Fibroblast of lung (primary cell): Measurements from ENCODE around the gene IGHMBP2. TPM values are rescaled to one million over a fixed set of nuclear protein-coding genes. Genes with fewer than 3 reads are reported as not detected.

Experiments used
- DNase-seq, 2 donors: peaks; one replicate each; pipeline versions ENCODE4 v3.0.0 to v3.0.0-alpha.2; 2010; ENCODE audit warnings: low read depth in 2 of 2
- H2AFZ ChIP-seq: 2 replicates; pipeline ENCODE4 v1.5.1; 2012; ENCODE audit warnings: low read length, control low read depth, inconsistent platforms
- H3K27ac ChIP-seq: 2 replicates; pipeline ENCODE4 v1.5.1; 2011; ENCODE audit warnings: low read length, control low read depth; ENCODE audit not compliant: insufficient read depth
- H3K27me3 ChIP-seq: 2 replicates; pipeline ENCODE4 v1.5.1; 2011; ENCODE audit warnings: mild to moderate bottlenecking, low read length; ENCODE audit not compliant: control insufficient read depth, insufficient read depth
- H3K36me3 ChIP-seq: 2 replicates; pipeline ENCODE4 v1.5.1; 2011; ENCODE audit warnings: low read length; ENCODE audit not compliant: control insufficient read depth, insufficient read depth
- H3K4me1 ChIP-seq: 2 replicates; pipeline ENCODE4 v1.5.1; 2011; ENCODE audit warnings: low read length; ENCODE audit not compliant: control insufficient read depth, insufficient read depth; ENCODE audit errors: extremely low read depth
- H3K4me2 ChIP-seq: 2 replicates; pipeline ENCODE4 v1.5.1; 2011; ENCODE audit warnings: low read length, control low read depth; ENCODE audit not compliant: insufficient read depth; ENCODE audit errors: extremely low read depth
- H3K4me3 ChIP-seq, 4 experiments: fragments of 200-600 bp in 1 of 4; sonication (generic) in 1 of 4; replicated peaks in 1 of 4; 2 replicates each; pipeline ENCODE4 v1.5.1; 2011 to 2016; ENCODE audit warnings: low read length in 4 of 4, low read depth in 3 of 4, mild to moderate bottlenecking in 3 of 4, control low read depth in 2 of 4, inconsistent platforms in 1 of 4, mixed read lengths in 1 of 4; ENCODE audit not compliant: insufficient read depth in 1 of 4; ENCODE audit errors: control extremely low read depth in 1 of 4
- H3K79me2 ChIP-seq: 2 replicates; pipeline ENCODE4 v1.5.1; 2012; ENCODE audit warnings: mild to moderate bottlenecking, low read length, inconsistent platforms; ENCODE audit not compliant: control insufficient read depth, insufficient read depth
- H3K9ac ChIP-seq: 2 replicates; pipeline ENCODE4 v1.5.1; 2011; ENCODE audit warnings: mild to moderate bottlenecking, low read length, control low read depth; ENCODE audit not compliant: insufficient read depth
- H3K9me3 ChIP-seq: 2 replicates; pipeline ENCODE4 v1.5.1; 2012; ENCODE audit warnings: low read depth, low read length; ENCODE audit not compliant: control insufficient read depth, insufficient read depth
- H4K20me1 ChIP-seq: 2 replicates; pipeline ENCODE4 v1.5.1; 2011; ENCODE audit warnings: low read length; ENCODE audit not compliant: control insufficient read depth, insufficient read depth; ENCODE audit errors: extremely low read depth
- CTCF ChIP-seq, 2 donors: IDR thresholded peaks in 1 of 2; conservative IDR thresholded peaks in 1 of 2; 1 replicate in 1 of 2; 2 replicates in 1 of 2; pipeline ENCODE4 v1.5.1; 2011 to 2012; ENCODE audit warnings: low read length in 2 of 2, control low read depth in 1 of 2, inconsistent platforms in 1 of 2, low read depth in 1 of 2, mild to moderate bottlenecking in 1 of 2
- EZH2 ChIP-seq: IDR thresholded peaks from 2 replicates; pipeline ENCODE4 v1.5.1; 2012; ENCODE audit warnings: low read length, control low read depth, mild to moderate bottlenecking; ENCODE audit errors: missing control alignments
- polyA plus RNA-seq, 2 donors: library from polyadenylated mRNA; depleted of rRNA in 1 of 2; stranded (reverse) in 1 of 2; unstranded in 1 of 2; fragments of >200 nt; gene quantifications; 2 replicates each; pipeline ENCODE4 v1.2.1, GENCODE V29; 2011 to 2012; ENCODE audit warnings: missing spikeins in 1 of 2
- total RNA-seq: library from RNA; depleted of rRNA; stranded (reverse); fragments of >200 nt; gene quantifications from 2 replicates; pipeline ENCODE4 v1.2.1, GENCODE V29; 2014

The IGHMBP2 gene
- total and polyA plus RNA-seq, 2 donors (not counting 1 experiment from before 2014, with no cell fraction given), result 5.2 to 8.6 TPM

DNA sequence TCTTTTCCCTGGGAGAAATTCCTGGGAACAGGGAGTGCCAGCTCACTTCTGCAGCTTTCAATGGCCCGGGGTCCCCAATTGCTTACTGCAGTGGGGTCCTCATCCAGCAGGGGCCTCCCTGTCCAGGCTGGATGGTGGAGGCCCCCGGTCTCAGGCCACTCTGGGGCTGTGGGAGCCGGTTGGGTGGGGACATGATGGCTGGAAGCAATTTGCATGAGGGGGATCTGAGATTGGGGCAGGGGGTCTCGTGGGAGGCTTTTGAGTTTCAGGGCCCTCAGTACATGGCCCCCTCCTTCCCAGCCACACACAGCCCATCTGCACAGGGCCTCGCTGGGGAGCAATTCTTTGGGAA, 51.9 kb downstream of the IGHMBP2 start:
- no peaks in the 10 kb centered on the region for H3K36me3 ChIP-seq

GRCh38 chr11:68956142-68956541, 52.5 kb downstream of the IGHMBP2 start:
- Histone ChIP-seq H3K4me2 (no peak overlapping the region), H3K27me3 (no peaks in the 10 kb centered on the region), H2AFZ (no peak overlapping the region), H3K27ac (no peak overlapping the region), H3K79me2 (no peaks in the 10 kb centered on the region), H3K4me1 (no peaks in the 10 kb centered on the region), H3K36me3 (no peaks in the 10 kb centered on the region), H4K20me1 (no peaks in the 10 kb centered on the region), H3K9ac (no peak overlapping the region), H3K9me3 (no peaks in the 10 kb centered on the region), H3K4me3 (no peak overlapping the region)
- DNase-seq, result no peak
- TF ChIP-seq EZH2 (no peak), CTCF (conservative IDR thresholded peaks at IDR 0.05 in 1 of 2, IDR thresholded peaks at IDR 0.05 in 1 of 2; ENCODE audit: low read depth in 1 of 2, low read length in 2 of 2) (peak in 1 of 2 donors; percentile 22)

More for the DNA sequence above, 51.9 kb downstream of the IGHMBP2 start:
- H3K4me1 ChIP-seq, result no peaks in the 10 kb centered on the region
- H3K79me2 ChIP-seq, result no peaks in the 10 kb centered on the region
- TF ChIP-seq CTCF (conservative IDR thresholded peaks at IDR 0.05 in 1 of 2, IDR thresholded peaks at IDR 0.05 in 1 of 2; ENCODE audit: low read depth in 1 of 2, low read length in 2 of 2) (no peak), EZH2 (no peak)
- no peaks in the 10 kb centered on the region for H4K20me1 ChIP-seq
- H3K27ac ChIP-seq, result no peak overlapping the region
- no peak for DNase-seq
- no peak overlapping the region for H3K4me2 ChIP-seq
- H2AFZ ChIP-seq, result no peak overlapping the region
- no peaks in the 10 kb centered on the region for H3K9me3 ChIP-seq
- H3K4me3 ChIP-seq, result no peak overlapping the region
- no peak overlapping the region for H3K9ac ChIP-seq
- H3K27me3 ChIP-seq, result no peaks in the 10 kb centered on the region

DNA sequence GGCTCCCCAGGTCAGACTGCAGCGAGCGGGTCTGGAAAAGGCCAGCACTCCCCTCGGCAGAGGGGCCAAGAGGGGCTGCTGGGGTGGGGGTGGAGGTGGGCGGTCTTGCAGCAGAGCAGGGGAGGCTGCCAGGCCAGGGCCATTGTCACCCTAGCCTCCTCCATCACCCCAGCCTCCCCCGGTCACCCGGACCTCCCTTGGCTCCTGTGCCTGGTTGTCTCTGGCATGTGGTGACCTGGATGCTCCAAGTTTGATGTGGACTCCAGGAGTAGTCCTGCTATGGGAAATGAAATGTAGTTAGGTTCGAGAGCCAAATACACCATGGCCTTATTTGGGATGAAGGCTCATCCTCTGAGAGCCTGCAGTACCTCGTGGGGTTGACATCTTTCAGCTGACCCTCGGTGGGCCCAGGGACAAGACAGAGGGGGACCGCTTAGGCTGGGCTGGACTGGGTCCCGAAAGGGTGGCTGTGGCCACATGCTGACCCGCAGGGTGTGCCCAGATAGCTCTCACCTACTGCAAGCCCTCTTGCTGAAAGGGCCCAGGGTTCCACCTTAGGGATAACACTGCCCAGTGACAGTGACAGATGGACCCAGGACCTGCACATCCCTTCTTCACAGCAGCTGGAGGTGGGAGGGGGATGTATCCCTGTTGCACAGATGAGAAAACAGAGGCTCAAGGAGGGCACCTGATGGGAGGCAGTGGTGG, 53.0 kb downstream of the IGHMBP2 start:
- Histone ChIP-seq H3K4me2 (no peak overlapping the region), H3K4me3 (no peak overlapping the region), H3K79me2 (no peaks in the 10 kb centered on the region), H3K36me3 (no peaks in the 10 kb centered on the region), H3K9me3 (no peaks in the 10 kb centered on the region), H3K9ac (no peak overlapping the region), H3K4me1 (no peaks in the 10 kb centered on the region), H3K27ac (no peak overlapping the region), H4K20me1 (no peaks in the 10 kb centered on the region), H3K27me3 (no peaks in the 10 kb centered on the region), H2AFZ (no peak overlapping the region)
- TF ChIP-seq CTCF (conservative IDR thresholded peaks at IDR 0.05 in 1 of 2, IDR thresholded peaks at IDR 0.05 in 1 of 2; ENCODE audit: low read depth in 1 of 2, low read length in 2 of 2) (no peak), EZH2 (no peak)
- DNase-seq, result no peak
